Endometrial microvascular endothelial cells (primary cell): ENCODE results near the gene RAB27A. TPM values are rescaled to one million over a fixed set of nuclear protein-coding genes. Genes with fewer than 3 reads are reported as not detected.

ENCODE experiments used
- in situ Hi-C: cut with HindIII; loops from 2 replicates; pipeline ENCODE4 v1.10.0; 2017; ENCODE audit warnings: low sequenced_read_pairs, low pct_unique_long_range_greater_than_20kb; ENCODE audit errors: inconsistent ontology term
- total RNA-seq: library from RNA; depleted of rRNA; stranded (reverse); fragments of >200 nt; gene quantifications from one replicate; pipeline ENCODE4 v1.2.3, GENCODE V29; 2015; ENCODE audit errors: inconsistent ontology term

Gene RAB27A
- total RNA-seq, 1 donor from 2014 or later: 10.0 TPM

DNA sequence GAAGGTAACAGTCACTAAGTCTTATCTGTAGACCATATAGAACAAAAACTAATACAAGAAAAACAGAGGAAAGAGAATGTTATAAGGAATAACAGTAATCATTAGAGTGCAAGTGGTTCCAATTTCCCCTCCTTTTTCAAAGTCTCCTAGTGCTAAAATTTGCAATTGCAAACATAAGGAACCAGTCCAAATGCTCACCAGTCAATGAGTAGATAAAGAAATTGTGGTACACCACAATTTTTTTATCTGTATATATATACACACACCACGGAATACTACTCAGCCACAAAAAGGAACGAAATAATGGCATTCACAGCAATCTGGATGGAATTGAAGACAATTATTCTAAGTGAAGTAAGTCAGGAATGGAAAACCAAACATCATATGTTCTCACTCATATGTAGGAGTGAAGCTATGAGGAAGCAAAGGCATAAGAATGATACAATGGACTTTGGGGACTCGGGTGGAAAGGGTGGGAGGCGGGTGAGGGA lies 54.0 kb downstream of the RAB27A start:
- in situ Hi-C loops: no loop called here

- in situ Hi-C loops: no loop called here
These were observed 54.9 kb downstream of the RAB27A start for GRCh38 chr15:55234800-55235104.

DNA sequence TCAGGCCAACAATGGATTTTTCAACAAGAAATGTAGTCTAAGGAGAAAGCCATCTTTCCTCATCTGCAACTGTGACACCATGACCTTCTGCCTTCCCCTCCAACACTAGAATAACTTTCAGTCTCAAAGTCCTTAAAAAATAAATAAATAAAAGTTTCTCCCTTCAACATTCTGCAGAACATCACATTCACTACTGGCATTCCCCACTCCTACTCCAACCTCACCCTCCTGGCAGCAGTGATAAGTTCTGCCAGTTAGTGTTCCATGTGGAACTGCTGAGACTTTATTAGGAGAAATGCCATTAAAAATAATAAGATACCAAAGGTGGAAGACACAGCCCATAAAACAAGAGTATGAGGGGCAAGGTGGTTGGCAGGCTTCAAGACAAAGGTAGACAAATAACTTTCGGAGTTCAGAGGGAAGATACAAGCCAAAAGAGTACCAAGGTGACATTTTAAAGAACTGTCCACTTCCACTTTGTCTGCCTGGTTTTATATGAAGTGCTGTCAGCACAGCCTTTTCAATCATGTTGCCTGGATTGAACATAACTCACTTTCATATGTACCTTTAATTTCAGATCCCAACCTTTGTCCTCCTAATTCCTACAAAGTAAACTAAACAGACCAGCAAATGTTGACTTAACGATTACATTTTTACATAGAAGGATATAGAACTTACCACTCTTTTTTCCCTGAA lies 55.4 kb downstream of the RAB27A start:
- in situ Hi-C loops: no loop called here

DNA sequence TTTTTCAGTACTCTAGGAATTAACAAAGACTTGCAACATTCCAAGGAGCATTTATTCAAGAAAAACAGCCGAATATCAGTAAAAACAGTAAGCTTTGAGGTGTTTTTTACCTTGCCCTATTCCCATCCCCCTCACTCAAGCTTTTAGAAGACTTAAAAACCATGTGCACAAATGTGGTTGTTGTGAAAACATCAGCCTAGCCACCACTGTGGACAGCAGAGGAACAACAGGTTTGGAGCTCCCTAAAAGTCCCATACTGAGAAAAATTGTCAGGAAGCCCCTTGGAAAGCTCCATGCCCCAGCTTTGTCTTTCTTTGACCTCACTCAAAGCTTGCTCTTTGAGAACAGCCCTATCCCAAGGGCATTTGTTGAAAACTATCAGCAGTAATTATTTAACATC lies 58.2 kb downstream of the RAB27A start:
- in situ Hi-C loops: no loop called here

GRCh38 chr15:55230953-55231352 lies 58.7 kb downstream of the RAB27A start:
- in situ Hi-C loops: no loop called here

DNA sequence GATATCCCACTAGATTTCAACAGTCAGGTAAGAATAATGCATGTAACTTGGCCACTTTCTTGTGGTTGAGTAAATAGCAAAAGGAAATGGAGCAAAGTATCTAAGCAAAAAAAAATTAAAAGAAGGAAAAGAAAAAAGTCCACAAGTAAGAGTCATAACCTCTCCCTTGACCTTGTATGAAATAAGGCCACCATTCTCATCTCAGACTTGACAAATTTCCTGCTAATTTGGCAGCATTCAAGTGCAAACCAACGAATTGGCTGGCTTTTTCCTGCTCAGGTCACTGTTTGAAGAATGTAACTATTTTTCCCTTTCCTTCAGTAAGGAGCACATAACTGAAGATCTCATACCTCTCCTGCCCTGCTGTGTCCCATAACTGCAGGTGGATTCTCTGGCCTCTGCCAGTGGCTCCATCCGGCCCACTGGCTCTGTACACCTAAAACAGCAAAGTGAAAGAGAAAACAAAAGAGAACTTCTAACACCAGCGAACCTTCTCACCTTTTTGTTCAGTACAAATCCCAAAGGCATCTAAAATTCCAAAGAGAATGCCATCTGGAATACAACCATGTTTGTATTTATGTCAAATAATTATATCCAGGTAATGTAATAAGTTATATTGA lies 59.5 kb downstream of the RAB27A start:
- in situ Hi-C loops: no loop called here

DNA sequence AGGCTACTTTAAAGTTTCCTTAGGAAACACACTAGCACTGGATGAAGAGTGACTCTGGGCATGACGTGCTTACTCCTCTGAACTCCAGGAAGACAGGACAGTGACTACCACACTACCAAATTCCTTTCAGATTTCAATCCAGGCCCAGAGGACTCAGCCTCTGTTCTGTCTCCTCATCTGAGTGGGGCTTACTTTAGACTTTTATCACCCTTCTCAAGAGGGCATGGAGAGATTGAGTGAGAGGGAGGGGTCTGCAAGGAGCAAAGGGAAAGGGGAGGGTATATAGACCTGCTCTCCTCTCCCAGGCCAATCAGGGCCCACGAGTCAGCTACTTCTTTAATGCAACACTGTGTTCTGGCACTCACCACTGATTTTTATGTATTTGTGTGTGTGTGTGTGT lies 63.5 kb downstream of the RAB27A start:
- in situ Hi-C loops: no loop called here

DNA sequence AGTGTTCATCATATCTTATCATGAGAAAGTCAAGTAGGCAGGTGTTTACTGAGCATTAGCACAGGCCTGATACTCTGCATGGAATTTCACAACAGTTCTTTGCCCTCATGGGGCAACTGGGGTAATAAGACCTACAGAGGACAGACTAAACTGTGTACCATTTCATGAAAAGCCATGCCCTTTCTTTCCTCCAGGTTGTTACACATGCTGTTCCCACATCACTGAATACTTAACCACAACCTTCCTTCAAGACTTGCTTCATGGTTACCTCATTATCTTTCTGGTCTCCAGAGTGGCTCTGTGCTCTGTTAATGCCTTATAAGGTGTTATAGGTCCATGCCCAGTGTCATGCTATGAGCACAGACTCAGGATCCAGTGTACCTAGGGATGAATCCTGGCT lies 64.7 kb downstream of the RAB27A start:
- in situ Hi-C loops: no loop called here

GRCh38 chr15:55222588-55222987 lies 67.0 kb downstream of the RAB27A start:
- in situ Hi-C loops: no loop called here

- in situ Hi-C loops: no loop called here
These were observed 68.3 kb downstream of the RAB27A start for GRCh38 chr15:55221090-55222011.

- in situ Hi-C loops: no loop called here
These were observed 69.0 kb downstream of the RAB27A start for GRCh38 chr15:55220606-55221005.

GRCh38 chr15:55218056-55218455 lies 71.6 kb downstream of the RAB27A start:
- in situ Hi-C loops: no loop called here

GRCh38 chr15:55204464-55204863 lies 85.1 kb downstream of the RAB27A start:
- in situ Hi-C loops: no loop called here

DNA sequence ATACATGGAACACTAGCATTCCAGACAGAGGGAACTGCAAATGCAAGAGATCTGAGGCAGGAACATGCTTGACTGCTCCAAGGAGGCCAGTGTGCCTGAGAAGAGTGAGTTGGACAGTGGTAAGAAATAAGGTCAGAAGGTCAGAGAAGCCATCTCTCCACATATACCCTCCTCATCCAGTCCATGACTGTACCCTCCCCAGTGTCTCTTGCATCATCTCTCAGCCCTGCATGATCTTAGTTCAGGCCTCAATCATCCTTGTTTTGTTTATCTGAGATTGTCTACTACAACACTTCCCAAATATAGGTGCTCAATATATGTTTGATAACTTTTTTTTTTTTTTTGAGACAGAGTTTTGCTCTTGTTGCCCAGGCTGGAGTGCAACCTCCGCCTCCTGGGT lies 87.4 kb downstream of the RAB27A start:
- in situ Hi-C loops: no loop called here

- in situ Hi-C loops: no loop called here
These were observed 90.9 kb downstream of the RAB27A start for GRCh38 chr15:55198706-55199105.

DNA sequence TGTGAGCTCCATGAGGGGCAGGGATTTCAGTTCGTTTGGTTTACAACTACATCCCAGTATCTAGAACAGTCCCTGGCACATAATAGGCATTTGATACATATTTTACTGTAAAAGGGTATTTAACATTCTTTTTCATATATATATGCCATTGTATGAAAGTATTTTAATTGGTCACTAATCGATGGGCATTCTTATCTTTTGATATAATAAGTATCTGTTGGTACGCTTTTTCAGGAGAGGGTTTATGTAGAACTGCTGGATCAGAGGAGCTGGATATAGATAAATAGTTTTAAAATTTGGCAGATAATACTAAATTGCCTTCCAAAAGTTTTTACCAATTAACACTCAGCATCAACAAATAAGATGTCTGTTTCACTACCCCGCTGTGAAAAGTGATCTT lies 91.9 kb downstream of the RAB27A start:
- in situ Hi-C loops: no loop called here

GRCh38 chr15:55197362-55197705 lies 92.3 kb downstream of the RAB27A start:
- in situ Hi-C loops: no loop called here

DNA sequence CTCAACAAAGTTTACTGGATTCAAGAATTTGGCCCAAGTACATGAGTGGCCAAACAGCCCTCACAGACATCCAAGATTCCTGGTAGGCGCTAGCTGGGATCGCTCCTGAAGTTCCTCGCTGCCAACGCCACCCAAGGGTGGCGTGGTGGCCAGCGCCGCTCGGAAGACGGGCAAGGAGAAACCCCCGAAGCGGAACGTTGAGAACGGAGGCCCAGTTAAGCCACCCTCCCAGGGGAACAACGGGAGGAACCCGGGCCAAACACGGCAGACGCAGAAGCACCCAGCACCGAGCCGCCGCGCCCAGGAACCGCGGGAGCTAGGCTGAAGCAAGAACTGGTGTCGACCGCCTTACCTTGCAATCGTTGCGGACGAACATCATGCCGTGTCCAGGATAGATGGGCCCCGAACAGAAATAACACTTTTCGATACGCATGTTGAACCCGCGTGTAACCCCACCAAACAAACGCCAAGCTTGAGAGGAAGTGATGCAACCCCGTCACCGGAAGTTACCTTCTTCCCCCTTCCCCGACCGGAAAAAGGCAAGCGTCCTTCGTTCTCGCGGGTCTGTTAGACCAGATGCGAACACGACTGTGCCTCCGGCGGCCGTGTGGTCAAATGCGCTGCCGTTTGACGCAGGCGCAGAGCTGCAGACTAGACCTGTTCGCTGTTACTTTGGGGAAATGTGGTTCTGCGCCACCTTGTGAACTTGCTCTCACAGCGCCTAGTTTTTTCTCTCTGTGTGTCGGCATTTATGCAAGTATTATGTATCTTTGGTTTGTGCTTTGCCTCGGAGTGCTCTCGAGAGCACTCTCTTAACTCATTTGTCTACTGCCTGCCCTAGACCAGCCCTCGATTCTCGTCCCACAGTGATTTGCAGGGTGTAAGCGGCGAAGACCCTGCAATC lies 92.9 kb downstream of the RAB27A start, which contains the start of gene RSL24D1:
Gene RSL24D1, minus strand, starts transcription at position 484 of the 904 bp plus-strand sequence. Its CDS starts 51 bp downstream, at position 433.
- in situ Hi-C loops: no loop called here

DNA sequence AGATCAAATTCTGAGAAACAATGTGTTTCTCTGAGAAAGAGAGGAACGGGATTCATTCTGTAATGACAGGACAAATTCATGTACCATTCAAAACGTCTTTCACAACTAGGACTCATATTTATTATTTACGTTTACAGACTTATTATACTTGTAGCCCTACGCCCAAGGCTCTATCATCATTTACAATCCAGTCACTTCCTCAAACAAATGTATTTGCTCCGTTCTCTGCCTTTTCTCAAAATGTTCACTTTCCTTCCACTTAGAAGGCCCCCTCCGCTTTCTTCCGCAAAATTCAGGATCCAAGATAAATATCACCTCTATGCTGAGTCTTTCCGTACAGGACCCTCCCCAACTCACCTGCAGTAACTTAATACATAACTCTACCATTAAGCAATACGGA lies 93.6 kb downstream of the RAB27A start:
- in situ Hi-C loops: no loop called here
